K562 (cell line): Measurements from ENCODE around the gene RAD51D. TPM values are rescaled to one million over a fixed set of nuclear protein-coding genes. Genes with fewer than 3 reads are reported as not detected.

Source experiments
- BCL6 ChIP-seq: fragments of 250-450 bp; sonication (Bioruptor Pico); IDR thresholded peaks from 2 replicates; pipeline ENCODE4 v1.4.0; 2020
- CCAR2 ChIP-seq: fragments of 200-400 bp; formaldehyde crosslinking; IDR thresholded peaks from 2 replicates; pipeline ENCODE4 v1.6.1; 2017; ENCODE audit warnings: mild to moderate bottlenecking, low read depth, low read length
- DEAF1 ChIP-seq: fragments of 450-650 bp; formaldehyde crosslinking; IDR thresholded peaks from 2 replicates; pipeline ENCODE4 v1.4.0; 2020; ENCODE audit warnings: mild to moderate bottlenecking, moderate library complexity
- FOXK2 ChIP-seq, 2 experiments: fragments of 450-650 bp; IDR thresholded peaks in 1 of 2; conservative IDR thresholded peaks in 1 of 2; 2 replicates each; pipeline ENCODE4 v1.6.1; 2016; ENCODE audit warnings: low read depth in 2 of 2, mild to moderate bottlenecking in 1 of 2
- GTF3C2 ChIP-seq: IDR thresholded peaks from 3 replicates; pipeline ENCODE4 v1.6.1; 2011; ENCODE audit warnings: borderline replicate concordance, mild to moderate bottlenecking, moderate library complexity; ENCODE audit not compliant: insufficient read length; ENCODE audit errors: extremely low read depth
- MAFF ChIP-seq: IDR thresholded peaks from 2 replicates; pipeline ENCODE4 v1.6.1; 2012; ENCODE audit warnings: low read length, improper control_type of control experiment
- PHB2 ChIP-seq: fragments of 450-650 bp; IDR thresholded peaks from 2 replicates; pipeline ENCODE4 v1.6.1; 2017; ENCODE audit warnings: low read depth
- POLR2G ChIP-seq: fragments of 200-400 bp; formaldehyde crosslinking; IDR thresholded peaks from 2 replicates; pipeline ENCODE4 v1.6.1; 2017; ENCODE audit warnings: low read depth, mild to moderate bottlenecking, antibody characterized with exemption, low read length, moderate library complexity
- TFAM ChIP-seq: fragments of 250-450 bp; sonication (Bioruptor Pico); conservative IDR thresholded peaks from 2 replicates; pipeline ENCODE4 v1.5.0; 2021; ENCODE audit warnings: mild to moderate bottlenecking, moderate library complexity
- THRAP3 ChIP-seq: fragments of 450-650 bp; IDR thresholded peaks from 2 replicates; pipeline ENCODE4 v1.6.1; 2016; ENCODE audit warnings: mild to moderate bottlenecking, inconsistent platforms, borderline replicate concordance
- ZNF707 ChIP-seq: fragments of 250-450 bp; sonication (Bioruptor Pico); conservative IDR thresholded peaks from 2 replicates; pipeline ENCODE4 v1.8.0; 2022; ENCODE audit warnings: inconsistent platforms, mild to moderate bottlenecking, moderate library complexity
- polyA plus RNA-seq, 8 experiments: library from polyadenylated mRNA; depleted of rRNA in 4 of 8; stranded (reverse) in 5 of 8; unstranded in 3 of 8; fragments of >200 nt; fragmentation: Nextera tagmentation in 2 of 8; fragmentation: Illumina TruSeq in 1 of 8; extraction: Ambion mirVana in 2 of 8; extraction: Trizol in 1 of 8; gene quantifications; 2 replicates each; pipeline versions ENCODE4 v1.2.1 to v1.2.3, GENCODE V29; 2011 to 2014; ENCODE audit warnings: inconsistent platforms in 1 of 8, missing spikeins in 1 of 8
- total RNA-seq, 7 experiments: library from RNA; depleted of rRNA in 6 of 7; stranded (reverse); fragments of >200 nt in 6 of 7; fragmentation: Illumina TruSeq in 2 of 7; extraction: Trizol in 2 of 7; gene quantifications; 2 replicates each; pipeline versions ENCODE4 v1.2.1 to v1.2.3, GENCODE V29; 2011 to 2021; ENCODE audit warnings: low replicate concordance in 1 of 7
- TF ChIP-seq, protein P1 (sequence below): fragments of 250-450 bp; sonication (Bioruptor Pico); IDR thresholded peaks from 2 replicates; pipeline ENCODE4 v1.4.0; 2020; ENCODE audit warnings: mild to moderate bottlenecking
- TF ChIP-seq, protein P2 (sequence below), 2 experiments: fragments of 450-650 bp; conservative IDR thresholded peaks; 2 replicates each; pipeline ENCODE4 v1.6.1; 2017; ENCODE audit warnings: mild to moderate bottlenecking in 2 of 2, moderate library complexity in 2 of 2

RAD51D gene
- total and polyA plus RNA-seq, 9 of the 15 experiments (the other 6 are each of a cell fraction or from before 2014, with no cell fraction given), result 2.2 to 16.9 (median 8.7) TPM

- TF ChIP-seq MAFF, result no peak
- TF ChIP-seq, protein P1, sequence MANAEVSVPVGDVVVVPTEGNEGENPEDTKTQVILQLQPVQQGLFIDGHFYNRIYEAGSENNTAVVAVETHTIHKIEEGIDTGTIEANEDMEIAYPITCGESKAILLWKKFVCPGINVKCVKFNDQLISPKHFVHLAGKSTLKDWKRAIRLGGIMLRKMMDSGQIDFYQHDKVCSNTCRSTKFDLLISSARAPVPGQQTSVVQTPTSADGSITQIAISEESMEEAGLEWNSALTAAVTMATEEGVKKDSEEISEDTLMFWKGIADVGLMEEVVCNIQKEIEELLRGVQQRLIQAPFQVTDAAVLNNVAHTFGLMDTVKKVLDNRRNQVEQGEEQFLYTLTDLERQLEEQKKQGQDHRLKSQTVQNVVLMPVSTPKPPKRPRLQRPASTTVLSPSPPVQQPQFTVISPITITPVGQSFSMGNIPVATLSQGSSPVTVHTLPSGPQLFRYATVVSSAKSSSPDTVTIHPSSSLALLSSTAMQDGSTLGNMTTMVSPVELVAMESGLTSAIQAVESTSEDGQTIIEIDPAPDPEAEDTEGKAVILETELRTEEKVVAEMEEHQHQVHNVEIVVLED, result no peak
- TF ChIP-seq BCL6 (CRISPR knock-in tag), result no peak
- no peak for TF ChIP-seq GTF3C2
- no peak for TF ChIP-seq TFAM (CRISPR knock-in tag)
- TF ChIP-seq CCAR2, result no peak
- TF ChIP-seq, protein P2, sequence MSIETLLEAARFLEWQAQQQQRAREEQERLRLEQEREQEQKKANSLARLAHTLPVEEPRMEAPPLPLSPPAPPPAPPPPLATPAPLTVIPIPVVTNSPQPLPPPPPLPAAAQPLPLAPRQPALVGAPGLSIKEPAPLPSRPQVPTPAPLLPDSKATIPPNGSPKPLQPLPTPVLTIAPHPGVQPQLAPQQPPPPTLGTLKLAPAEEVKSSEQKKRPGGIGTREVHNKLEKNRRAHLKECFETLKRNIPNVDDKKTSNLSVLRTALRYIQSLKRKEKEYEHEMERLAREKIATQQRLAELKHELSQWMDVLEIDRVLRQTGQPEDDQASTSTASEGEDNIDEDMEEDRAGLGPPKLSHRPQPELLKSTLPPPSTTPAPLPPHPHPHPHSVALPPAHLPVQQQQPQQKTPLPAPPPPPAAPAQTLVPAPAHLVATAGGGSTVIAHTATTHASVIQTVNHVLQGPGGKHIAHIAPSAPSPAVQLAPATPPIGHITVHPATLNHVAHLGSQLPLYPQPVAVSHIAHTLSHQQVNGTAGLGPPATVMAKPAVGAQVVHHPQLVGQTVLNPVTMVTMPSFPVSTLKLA (conservative IDR thresholded peaks at IDR 0.05), result no peak
- TF ChIP-seq FOXK2 (conservative IDR thresholded peaks at IDR 0.05 in 1 of 2, IDR thresholded peaks at IDR 0.05 in 1 of 2; ENCODE audit: low read depth in 2 of 2), result no peak
- TF ChIP-seq ZNF707, result no peak
- no peak for TF ChIP-seq THRAP3
- TF ChIP-seq DEAF1 (CRISPR knock-in tag), result no peak
- no peak for TF ChIP-seq PHB2
- no peak for TF ChIP-seq POLR2G
These were observed 31.2 kb downstream of the RAD51D start (continued) for GRCh38 chr17:35088356-35088880.
